Measurements from ENCODE around the gene TFCP2L1. TPM values are rescaled to one million over a fixed set of nuclear protein-coding genes. Genes with fewer than 3 reads are reported as not detected.

Gene TFCP2L1
- polyA plus RNA-seq, 3 donors, result 0.03 to 0.24 TPM; not detected in 1

- Histone ChIP-seq H3K27ac (ENCODE audit: low read depth in 1 of 2, low read length in 2 of 2) (no peak overlapping the region), H3K79me2 (ENCODE audit: insufficient read depth, low read length) (no peaks in the 10 kb centered on the region), H3K4me2 (replicated peaks; ENCODE audit: extremely low read depth, low read length, poor library complexity, severe bottlenecking) (no peak overlapping the region), H3K9me3 (replicated peaks in 1 of 2; ENCODE audit: control insufficient read depth in 1 of 2, insufficient read depth in 1 of 2, low read length in 2 of 2) (no peaks in the 10 kb centered on the region), H4K20me1 (ENCODE audit: insufficient read depth, low read length) (no peaks in the 10 kb centered on the region), H3K27me3 (ENCODE audit: control insufficient read depth in 2 of 2, insufficient read depth in 2 of 2, low read length in 2 of 2) (peaks cover 7 to 12% of the 10 kb centered on the region in 2 donors), H2AFZ (ENCODE audit: insufficient read depth, low read depth, low read length, poor library complexity, severe bottlenecking) (no peak overlapping the region), H3K9ac (ENCODE audit: insufficient read depth, low read length, poor library complexity, severe bottlenecking) (no peak overlapping the region), H3K36me3 (replicated peaks in 1 of 2; ENCODE audit: control insufficient read depth in 1 of 2, insufficient read depth in 2 of 2, low read length in 2 of 2) (no peaks in the 10 kb centered on the region), H3K4me1 (ENCODE audit: control insufficient read depth in 1 of 2, insufficient read depth in 2 of 2, low read length in 2 of 2) (peaks cover 17% of the 10 kb centered on the region in 2 donors), H3K4me3 (replicated peaks in 1 of 3; ENCODE audit: low read depth in 2 of 3, low read length in 3 of 3) (no peak overlapping the region)
- Mint-ChIP-seq H3K9me3 (peaks cover 0 to 7% (median 2%) of the 10 kb centered on the region in 7 donors), H3K4me3 (peak overlapping the region in 1 of 2 donors; percentile 14), H3K27ac (no peak overlapping the region), H3K27me3 (ENCODE audit: low read depth in 3 of 3) (peaks cover 13 to 34% (median 30%) of the 10 kb centered on the region in 3 donors), H3K36me3 (no peaks in the 10 kb centered on the region), H3K4me1 (peaks cover 28% of the 10 kb centered on the region)
- WGBS (ENCODE audit: insufficient coverage), result 100% methylated on average over 1 of the region's 2 CpGs
- intact Hi-C loops (cut with micrococcal nuclease), result no loop called here
- no peak for TF ChIP-seq CTCF (IDR thresholded peaks at IDR 0.05)
- DNase-seq, result no peak
Observed at GRCh38 chr2:121307048-121307447, 22.0 kb upstream of the TFCP2L1 start.

DNA sequence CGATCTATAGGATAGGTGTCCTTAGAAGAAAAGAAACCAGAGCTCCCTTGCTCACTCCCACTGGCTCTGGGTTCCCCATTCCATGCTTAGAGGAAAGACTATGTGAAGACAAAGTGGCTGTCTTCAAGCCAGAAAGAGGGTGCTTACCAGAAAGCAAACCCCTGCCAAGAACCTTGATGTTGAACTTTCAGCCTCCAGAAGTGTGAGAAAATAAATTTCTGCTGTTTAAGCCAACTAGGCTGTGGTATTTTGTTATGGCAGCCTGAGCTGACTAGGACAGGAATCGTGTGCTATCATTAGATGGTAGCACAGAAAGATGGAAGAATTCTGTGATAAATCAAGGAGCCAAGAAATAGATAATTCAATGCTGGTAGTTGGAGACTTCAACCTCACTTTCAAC lies 19.9 kb upstream of the TFCP2L1 start:
- no peaks in the 10 kb centered on the region for H3K79me2 ChIP-seq (ENCODE audit: insufficient read depth, low read length)
- H3K4me2 ChIP-seq (replicated peaks; ENCODE audit: extremely low read depth, low read length, poor library complexity, severe bottlenecking), result no peak overlapping the region
- no peaks in the 10 kb centered on the region for H3K36me3 ChIP-seq (replicated peaks in 1 of 2; ENCODE audit: control insufficient read depth in 1 of 2, insufficient read depth in 2 of 2, low read length in 2 of 2)
- no peak overlapping the region for H3K4me3 Mint-ChIP-seq
- peaks cover 0 to 7% (median 2%) of the 10 kb centered on the region in 7 donors for H3K9me3 Mint-ChIP-seq
- no CpG with 5 or more reads among the region's 2 CpGs for WGBS (ENCODE audit: insufficient coverage)
- no peak overlapping the region for H2AFZ ChIP-seq (ENCODE audit: insufficient read depth, low read depth, low read length, poor library complexity, severe bottlenecking)
- H3K27me3 ChIP-seq (ENCODE audit: control insufficient read depth in 2 of 2, insufficient read depth in 2 of 2, low read length in 2 of 2), result peaks cover 7 to 8% of the 10 kb centered on the region in 2 donors
- intact Hi-C loops (cut with micrococcal nuclease), result no loop called here
- H3K4me1 ChIP-seq (ENCODE audit: control insufficient read depth in 1 of 2, insufficient read depth in 2 of 2, low read length in 2 of 2), result peaks cover 17% of the 10 kb centered on the region in 2 donors
- H3K27ac Mint-ChIP-seq, result peak overlapping the region in 1 of 7 donors; percentile 20
- H3K9me3 ChIP-seq (replicated peaks in 1 of 2; ENCODE audit: control insufficient read depth in 1 of 2, insufficient read depth in 1 of 2, low read length in 2 of 2), result no peaks in the 10 kb centered on the region
- TF ChIP-seq CTCF (IDR thresholded peaks at IDR 0.05), result no peak
- peaks cover 27% of the 10 kb centered on the region for H3K4me1 Mint-ChIP-seq
- H3K27me3 Mint-ChIP-seq (ENCODE audit: low read depth in 3 of 3), result peaks cover 12 to 27% (median 24%) of the 10 kb centered on the region in 3 donors
- H3K4me3 ChIP-seq (replicated peaks in 1 of 3; ENCODE audit: low read depth in 2 of 3, low read length in 3 of 3), result no peak overlapping the region
- H3K27ac ChIP-seq (ENCODE audit: low read depth in 1 of 2, low read length in 2 of 2), result no peak overlapping the region
- no peaks in the 10 kb centered on the region for H4K20me1 ChIP-seq (ENCODE audit: insufficient read depth, low read length)
- H3K36me3 Mint-ChIP-seq, result no peaks in the 10 kb centered on the region
- H3K9ac ChIP-seq (ENCODE audit: insufficient read depth, low read length, poor library complexity, severe bottlenecking), result no peak overlapping the region
- DNase-seq, result no peak

Data from CD14-positive monocyte (primary cell).